ENCODE data around the gene ARRB2.

GRCh38 chr17:4766723-4767122, 56.3 kb downstream of the ARRB2 start:
- TF ChIP-seq POLR2A (IDR thresholded peaks at IDR 0.05) (no peak), CTCF (IDR thresholded peaks at IDR 0.05) (no peak)

Measured in thyroid gland (tissue), 4 donors.